HepG2 (cell line): Measurements from ENCODE around the gene HOXB6. TPM values are rescaled to one million over a fixed set of nuclear protein-coding genes. Genes with fewer than 3 reads are reported as not detected.

Experiments
- ATAC-seq: fragments of 200-7000 bp; cut with Tn5 transposase; 3 replicates; pipeline ENCODE4 v1.9.1; 2020; ENCODE audit warnings: mild to moderate bottlenecking, moderate library complexity
- BruUV-seq: library from RNA; stranded (reverse); fragments of 400-500 nt; replicated peaks from 2 replicates; lab custom pipeline; 2021; lab: Mats Ljungman, UMichigan
- CTCF ChIA-PET: fragments of 300-600 bp; formaldehyde crosslinking; extraction: SDS; loops from one replicate; lab custom pipeline; 2021; ENCODE audit warnings: low total read pairs, inconsistent platforms, low intra/inter-chr PET ratio; lab: Yijun Ruan, JAX
- POLR2A ChIA-PET: fragments of 350-600 bp; sonication (Branson Sonifier 250); formaldehyde crosslinking; loops from one replicate; lab custom pipeline; 2020; ENCODE audit warnings: antibody characterized with exemption, inconsistent platforms; lab: Yijun Ruan, JAX
- DNase-seq: peaks from one replicate; pipeline ENCODE4 v3.0.0-alpha.2; 2015; ENCODE audit warnings: low spot score
- FAIRE-seq: peaks from 3 replicates; lab custom pipeline; 2011; peaks lifted over from hg19 to GRCh38; lab: Jason Lieb, UNC
- H2AFZ ChIP-seq: one replicate; pipeline ENCODE4 v1.6.1; 2011; ENCODE audit warnings: low read length, inconsistent platforms
- H3K27ac ChIP-seq: fragments of 300-600 bp; 3 replicates; pipeline ENCODE4 v1.8.0; 2011; ENCODE audit warnings: mixed run types, mild to moderate bottlenecking, mixed read lengths, low read length, inconsistent platforms; ENCODE audit not compliant: insufficient read depth; ENCODE audit errors: extremely low read length
- H3K27me3 ChIP-seq, 2 experiments: fragments of 200-600 bp in 1 of 2; 2 replicates in 1 of 2; 3 replicates in 1 of 2; pipeline versions ENCODE4 v1.6.0 to v1.8.0; 2011; ENCODE audit warnings: low read length in 2 of 2, mild to moderate bottlenecking in 2 of 2, moderate library complexity in 2 of 2, inconsistent platforms in 1 of 2; ENCODE audit not compliant: insufficient read depth in 2 of 2, control insufficient read depth in 1 of 2
- H3K36me3 ChIP-seq, 2 experiments: fragments of 200-600 bp in 1 of 2; replicated peaks in 1 of 2; 2 replicates in 1 of 2; 3 replicates in 1 of 2; pipeline versions ENCODE4 v1.5.1 to v1.8.0; 2011; ENCODE audit warnings: low read length in 2 of 2, inconsistent platforms in 1 of 2; ENCODE audit not compliant: insufficient read depth in 2 of 2, control insufficient read depth in 1 of 2
- H3K4me1 ChIP-seq: 2 replicates; pipeline ENCODE4 v1.5.1; 2012; ENCODE audit warnings: low read length, inconsistent platforms; ENCODE audit not compliant: insufficient read depth
- H3K4me2 ChIP-seq: 2 replicates; pipeline ENCODE4 v1.6.0; 2011; ENCODE audit warnings: low read depth, low read length, inconsistent platforms
- H3K4me3 ChIP-seq, 3 experiments: fragments of 200-600 bp in 1 of 3; sonication (generic), shearing (Covaris generic) in 1 of 3; replicated peaks in 1 of 3; 2 replicates each; pipeline ENCODE4 v1.5.1; 2011 to 2016; ENCODE audit warnings: low read length in 3 of 3, inconsistent platforms in 2 of 3, low read depth in 2 of 3, mild to moderate bottlenecking in 2 of 3, control low read depth in 1 of 3, mixed read lengths in 1 of 3; ENCODE audit not compliant: insufficient read depth in 1 of 3
- H3K79me2 ChIP-seq: one replicate; pipeline ENCODE4 v1.6.1; 2011; ENCODE audit warnings: low read length, inconsistent platforms; ENCODE audit not compliant: insufficient read depth
- H3K9ac ChIP-seq: 2 replicates; pipeline ENCODE4 v1.6.0; 2011; ENCODE audit warnings: mild to moderate bottlenecking, low read depth, low read length, inconsistent platforms; ENCODE audit not compliant: insufficient read depth
- H3K9me3 ChIP-seq: 2 replicates; pipeline ENCODE4 v1.5.1; 2012; ENCODE audit warnings: mild to moderate bottlenecking, low read length
- H4K20me1 ChIP-seq: 2 replicates; pipeline ENCODE4 v1.6.0; 2011; ENCODE audit warnings: inconsistent platforms, mild to moderate bottlenecking, low read length, moderate library complexity; ENCODE audit not compliant: insufficient read depth
- EZH2 ChIP-seq: conservative IDR thresholded peaks from 2 replicates; pipeline ENCODE4 v1.6.1; 2012; ENCODE audit warnings: mild to moderate bottlenecking, low read depth, low read length, moderate library complexity
- MIXL1 ChIP-seq: IDR thresholded peaks from 2 replicates; pipeline ENCODE4 v1.6.1; 2016
- MNT ChIP-seq: fragments of 450-650 bp; IDR thresholded peaks from 2 replicates; pipeline ENCODE4 v1.6.1; 2016
- NPAS2 ChIP-seq: sonication (generic); formaldehyde crosslinking; IDR thresholded peaks from 2 replicates; pipeline ENCODE4 v1.8.0; 2022; ENCODE audit warnings: mild to moderate bottlenecking, missing genetic modification reagents, borderline replicate concordance
- ZBTB21 ChIP-seq: sonication (generic); formaldehyde crosslinking; IDR thresholded peaks from 2 replicates; pipeline ENCODE4 v1.4.0; 2020; ENCODE audit warnings: missing genetic modification reagents
- ZFP41 ChIP-seq: sonication (generic); formaldehyde crosslinking; IDR thresholded peaks from 2 replicates; pipeline ENCODE4 v1.4.0; 2020; ENCODE audit warnings: mild to moderate bottlenecking, missing genetic modification reagents, borderline replicate concordance
- WGBS: methylation state at CpG from one replicate; pipeline ENCODE4 v1.1.6; 2017; ENCODE audit warnings: low lambda C conversion rate; 5-methylcytosine and 5-hydroxymethylcytosine counted together
- in situ Hi-C: cut with HindIII; loops from 2 replicates; pipeline ENCODE4 v1.10.0; 2017; ENCODE audit warnings: low pct_unique_long_range_greater_than_20kb; ENCODE audit not compliant: extremely low pct_ligation_motif_present
- intact Hi-C: fragments of 100-400 bp; cut with micrococcal nuclease; formaldehyde crosslinking; loops from one replicate; pipeline ENCODE4 v1.10.0; 2022; ENCODE audit not compliant: unreplicated experiment
- polyA plus RNA-seq, 8 experiments: library from polyadenylated mRNA; depleted of rRNA in 3 of 8; stranded (reverse) in 7 of 8; unstranded in 1 of 8; fragments of >200 nt; fragmentation: Illumina TruSeq in 4 of 8; extraction: Trizol in 4 of 8; gene quantifications; 2 replicates each; pipeline versions ENCODE4 v1.2.1 to v1.2.3, GENCODE V29; 2011 to 2016; ENCODE audit warnings: low read depth in 4 of 8, missing spikeins in 1 of 8, mixed read lengths in 1 of 8; ENCODE audit not compliant: insufficient read depth in 1 of 8
- total RNA-seq, 5 experiments: library from RNA; depleted of rRNA; stranded (reverse); fragments of >200 nt; fragmentation: Illumina TruSeq; extraction: Trizol; gene quantifications; 2 replicates each; pipeline ENCODE4 v1.2.3, GENCODE V29; 2016; ENCODE audit warnings: low read depth in 1 of 5

Gene HOXB6
- total and polyA plus RNA-seq, 2 of the 13 experiments (the other 11 are each of a cell fraction or from before 2014, with no cell fraction given): not detected

GRCh38 chr17:48556576-48557401 lies 48.0 kb downstream of the HOXB6 start:
- CTCF ChIA-PET: no interaction called here
- no peak for DNase-seq
- under 1% methylated on average over 7 of the region's 7 CpGs for WGBS
- H2AFZ ChIP-seq: no peak overlapping the region
- in situ Hi-C loops (no loop called here), intact Hi-C loops (no loop called here)
- no TSS peak for BruUV-seq
- no peak for FAIRE-seq
- no peak overlapping the region for H3K4me2 ChIP-seq
- no peaks in the 10 kb centered on the region for H3K4me1 ChIP-seq
- H4K20me1 ChIP-seq: no peaks in the 10 kb centered on the region; the same call in 1 of the 2 replicates
- no peak overlapping the region for H3K4me3 ChIP-seq
- H3K9me3 ChIP-seq: no peaks in the 10 kb centered on the region
- H3K36me3 ChIP-seq: no peaks in the 10 kb centered on the region
- H3K79me2 ChIP-seq: no peaks in the 10 kb centered on the region
- H3K27ac ChIP-seq: no peak overlapping the region
- peaks cover 39 to 96% of the 10 kb centered on the region in 2 experiments for H3K27me3 ChIP-seq
- POLR2A ChIA-PET: no interaction called here
- no peak overlapping the region for H3K9ac ChIP-seq
- no peak for ATAC-seq
- TF ChIP-seq MIXL1 (no peak), NPAS2 (CRISPR knock-in tag) (no peak), ZFP41 (CRISPR knock-in tag) (no peak), MNT (no peak), EZH2 (0 out of 2 replicates have a peak, but pooled peaks have one; percentile 14), ZBTB21 (CRISPR knock-in tag) (no peak)

- DNase-seq: no peak
- no peaks in the 10 kb centered on the region for H3K9me3 ChIP-seq
- H3K79me2 ChIP-seq: no peaks in the 10 kb centered on the region
- ChIA-PET CTCF (no interaction called here), POLR2A (no interaction called here)
- H3K27ac ChIP-seq: no peak overlapping the region
- no peak overlapping the region for H3K4me2 ChIP-seq
- FAIRE-seq: no peak
- no peak for ATAC-seq
- H4K20me1 ChIP-seq: no peaks in the 10 kb centered on the region; the same call in 1 of the 2 replicates
- no peaks in the 10 kb centered on the region for H3K36me3 ChIP-seq
- 9% methylated on average over 5 of the region's 5 CpGs for WGBS
- BruUV-seq: no TSS peak
- no peak overlapping the region for H3K4me3 ChIP-seq
- no peak overlapping the region for H2AFZ ChIP-seq
- TF ChIP-seq EZH2 (peak; percentile 83; the same call in 1 of the 2 replicates), MIXL1 (no peak)
- H3K9ac ChIP-seq: no peak overlapping the region
- no peaks in the 10 kb centered on the region for H3K4me1 ChIP-seq
- in situ Hi-C loops: no loop called here
- peaks cover 39 to 96% of the 10 kb centered on the region in 2 experiments for H3K27me3 ChIP-seq
- intact Hi-C loops: no loop called here
Measured at GRCh38 chr17:48556229-48556575, 48.6 kb downstream of the HOXB6 start.
